ENCODE results near the gene FLYWCH1.

FLYWCH1 gene

GRCh38 chr16:2896480-2897010 is 15.2 kb upstream of the FLYWCH1 start:
- POLR2A ChIA-PET, result interaction anchor here (1.6 kb wide), 1 partner anchor 9 kb away, joined by 5 read pairs; no protein-coding TSS in a partner anchor
- H3K4me3 ChIP-seq (ENCODE audit: low read depth, low read length), result no peak overlapping the region
- CTCF ChIA-PET, result interaction anchor here (1.1 to 1.4 kb wide), 3 partner anchors 21 to 58 kb away, joined by 3 to 6 read pairs (median 3); no protein-coding TSS in a partner anchor
- TF ChIP-seq, protein P1, sequence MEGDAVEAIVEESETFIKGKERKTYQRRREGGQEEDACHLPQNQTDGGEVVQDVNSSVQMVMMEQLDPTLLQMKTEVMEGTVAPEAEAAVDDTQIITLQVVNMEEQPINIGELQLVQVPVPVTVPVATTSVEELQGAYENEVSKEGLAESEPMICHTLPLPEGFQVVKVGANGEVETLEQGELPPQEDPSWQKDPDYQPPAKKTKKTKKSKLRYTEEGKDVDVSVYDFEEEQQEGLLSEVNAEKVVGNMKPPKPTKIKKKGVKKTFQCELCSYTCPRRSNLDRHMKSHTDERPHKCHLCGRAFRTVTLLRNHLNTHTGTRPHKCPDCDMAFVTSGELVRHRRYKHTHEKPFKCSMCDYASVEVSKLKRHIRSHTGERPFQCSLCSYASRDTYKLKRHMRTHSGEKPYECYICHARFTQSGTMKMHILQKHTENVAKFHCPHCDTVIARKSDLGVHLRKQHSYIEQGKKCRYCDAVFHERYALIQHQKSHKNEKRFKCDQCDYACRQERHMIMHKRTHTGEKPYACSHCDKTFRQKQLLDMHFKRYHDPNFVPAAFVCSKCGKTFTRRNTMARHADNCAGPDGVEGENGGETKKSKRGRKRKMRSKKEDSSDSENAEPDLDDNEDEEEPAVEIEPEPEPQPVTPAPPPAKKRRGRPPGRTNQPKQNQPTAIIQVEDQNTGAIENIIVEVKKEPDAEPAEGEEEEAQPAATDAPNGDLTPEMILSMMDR (IDR thresholded peaks at IDR 0.05; ENCODE audit: insufficient read depth, low read length, missing control alignments), result no peak
- DNase-seq (ENCODE audit: low read depth, low spot score), result no peak

DNA sequence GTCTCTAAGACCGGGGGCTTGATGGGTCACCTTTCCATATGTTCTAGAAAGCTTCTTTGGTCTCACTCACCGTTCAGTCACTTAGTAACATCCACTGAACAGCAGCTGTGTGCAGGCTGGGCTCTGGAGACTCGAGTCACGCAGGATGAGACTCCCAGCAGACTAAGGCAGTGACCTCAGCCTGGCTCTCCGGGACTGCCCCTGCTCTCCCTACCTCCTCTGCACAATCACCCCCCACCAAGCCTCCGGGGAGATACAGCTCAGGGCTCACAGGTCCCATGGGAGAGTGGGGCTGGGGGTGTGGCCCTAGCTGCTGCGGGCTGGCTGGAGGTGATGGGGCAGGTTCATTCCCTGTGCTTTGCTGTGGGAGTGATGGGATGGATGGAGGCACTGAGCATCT is 14.6 kb upstream of the FLYWCH1 start:
- DNase-seq (ENCODE audit: low read depth, low spot score), result no peak
- CTCF ChIA-PET, result interaction anchor here (0.6 to 1.4 kb wide), 4 partner anchors 14 to 59 kb away, joined by 3 to 6 read pairs (median 3); partner anchors contain the start of gene FLYWCH2
- no peak overlapping the region for H3K4me3 ChIP-seq (ENCODE audit: low read depth, low read length)
- TF ChIP-seq, protein P1 (IDR thresholded peaks at IDR 0.05; ENCODE audit: insufficient read depth, low read length, missing control alignments), result no peak
- POLR2A ChIA-PET, result interaction anchor here (1.3 to 1.6 kb wide), 2 partner anchors 9 to 14 kb away, joined by 3 to 5 read pairs; partner anchors contain the start of gene FLYWCH2

- TF ChIP-seq, protein P1 (IDR thresholded peaks at IDR 0.05; ENCODE audit: insufficient read depth, low read length, missing control alignments), result no peak
- DNase-seq (ENCODE audit: low read depth, low spot score), result no peak
- ChIA-PET CTCF (interaction anchor here (1.1 kb wide), 1 partner anchor 10 kb away, joined by 4 read pairs; no protein-coding TSS in a partner anchor), POLR2A (no interaction called here)
- H3K4me3 ChIP-seq (ENCODE audit: low read depth, low read length), result no peak overlapping the region
Observed at GRCh38 chr16:2898831-2899563, 12.7 kb upstream of the FLYWCH1 start.

GRCh38 chr16:2899564-2900072 is 12.1 kb upstream of the FLYWCH1 start:
- POLR2A ChIA-PET, result no interaction called here
- DNase-seq (ENCODE audit: low read depth, low spot score), result no peak
- CTCF ChIA-PET, result interaction anchor here (1.1 kb wide), 1 partner anchor 11 kb away, joined by 4 read pairs; no protein-coding TSS in a partner anchor
- no peak overlapping the region for H3K4me3 ChIP-seq (ENCODE audit: low read depth, low read length)
- TF ChIP-seq, protein P1 (IDR thresholded peaks at IDR 0.05; ENCODE audit: insufficient read depth, low read length, missing control alignments), result no peak

DNA sequence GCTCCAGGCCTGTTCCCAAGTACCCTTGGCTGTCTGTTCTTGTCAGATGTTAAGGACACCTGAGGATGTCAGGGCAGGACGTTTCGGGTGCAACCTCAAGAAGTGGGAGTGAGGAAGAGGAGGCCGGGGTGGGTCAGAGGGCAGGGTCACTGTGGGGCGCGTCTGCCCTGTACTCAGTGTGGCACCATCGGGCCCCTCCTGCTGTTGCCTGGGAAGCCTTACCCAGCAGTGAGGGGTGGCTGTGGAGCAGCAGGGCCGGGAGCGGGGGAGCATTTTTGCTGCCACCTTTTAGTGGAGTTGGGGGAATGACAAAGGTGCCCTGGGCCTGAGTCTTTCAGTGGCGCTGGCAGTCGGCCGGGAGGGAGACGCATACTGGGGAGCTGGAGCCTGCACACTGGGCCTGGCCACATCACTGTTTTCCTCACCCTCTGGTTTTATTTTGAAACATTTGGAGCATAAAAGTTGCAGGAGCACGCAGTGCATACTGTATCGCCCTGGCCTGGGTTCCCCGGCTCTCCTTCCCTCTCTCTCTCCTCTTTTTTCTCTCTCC is 11.1 kb upstream of the FLYWCH1 start:
- no peak for DNase-seq (ENCODE audit: low read depth, low spot score)
- no peak overlapping the region for H3K4me3 ChIP-seq (ENCODE audit: low read depth, low read length)
- TF ChIP-seq, protein P1 (IDR thresholded peaks at IDR 0.05; ENCODE audit: insufficient read depth, low read length, missing control alignments), result no peak
- ChIA-PET POLR2A (no interaction called here), CTCF (interaction anchor here (1.4 kb wide), 1 partner anchor 12 kb away, joined by 3 read pairs; no protein-coding TSS in a partner anchor)
